ENCODE data around the gene PRPF6.

GRCh38 chr20:64047046-64047389 is 66.1 kb downstream of the PRPF6 start:
- no peak for TF ChIP-seq GATA2 (IDR thresholded peaks at IDR 0.05; ENCODE audit: low read depth, low read length)
- no peak for TF ChIP-seq GATA3 (IDR thresholded peaks at IDR 0.05; ENCODE audit: low read depth, low read length)
